Right kidney (tissue), 1 donor: Measurements from ENCODE around the gene COLGALT1.
"Not testable (repeated sequence)": the region's sequence is repeated elsewhere in the genome, so short reads cannot be mapped to it uniquely, and the experiment has no call there.

ENCODE experiments used
- DNase-seq: peaks from one replicate; pipeline ENCODE4 v3.0.0-alpha.2; 2016

The COLGALT1 gene

GRCh38 chr19:17557466-17557865 is 2.0 kb downstream of the COLGALT1 start:
- DNase-seq = no peak

GRCh38 chr19:17560205-17560595 is 4.8 kb downstream of the COLGALT1 start:
- DNase-seq = no peak

GRCh38 chr19:17562097-17562496 is 6.6 kb downstream of the COLGALT1 start:
- no peak for DNase-seq

GRCh38 chr19:17562561-17562960 is 7.1 kb downstream of the COLGALT1 start:
- DNase-seq = no peak

- no peak for DNase-seq
These were observed 9.3 kb downstream of the COLGALT1 start for GRCh38 chr19:17564781-17565180.

GRCh38 chr19:17565611-17566010 is 10.2 kb downstream of the COLGALT1 start:
- no peak for DNase-seq

- DNase-seq = no peak
These were observed 12.5 kb downstream of the COLGALT1 start for GRCh38 chr19:17567940-17568339.

GRCh38 chr19:17570291-17570690 is 14.8 kb downstream of the COLGALT1 start:
- not testable (repeated sequence) for DNase-seq

- no peak for DNase-seq
These were observed 15.3 kb downstream of the COLGALT1 start for GRCh38 chr19:17570791-17571190.

- no peak for DNase-seq
These were observed 17.2 kb downstream of the COLGALT1 start for GRCh38 chr19:17572638-17573037.

- DNase-seq = no peak
These were observed 20.7 kb downstream of the COLGALT1 start for GRCh38 chr19:17575871-17576757.

- DNase-seq = peak; percentile 15
These were observed 21.5 kb downstream of the COLGALT1 start for GRCh38 chr19:17576758-17577456.

GRCh38 chr19:17577457-17578097 is 22.1 kb downstream of the COLGALT1 start:
- DNase-seq = no peak

- no peak for DNase-seq
These were observed 24.3 kb downstream of the COLGALT1 start for GRCh38 chr19:17579661-17580244.

- DNase-seq = no peak
These were observed 25.2 kb downstream of the COLGALT1 start for GRCh38 chr19:17580470-17581144.

- DNase-seq = no peak
These were observed 25.9 kb downstream of the COLGALT1 start for GRCh38 chr19:17581211-17581874.

- no peak for DNase-seq
These were observed 27.2 kb downstream of the COLGALT1 start for GRCh38 chr19:17582613-17583012.

- no peak for DNase-seq
These were observed 28.7 kb downstream of the COLGALT1 start for GRCh38 chr19:17584132-17584531.

- DNase-seq = not testable (repeated sequence)
These were observed 29.9 kb downstream of the COLGALT1 start for GRCh38 chr19:17585395-17585794.

- no peak for DNase-seq
These were observed 35.4 kb downstream of the COLGALT1 start for GRCh38 chr19:17590866-17591265.

- DNase-seq = not testable (repeated sequence)
These were observed 38.8 kb downstream of the COLGALT1 start for GRCh38 chr19:17594296-17594695.

- not testable (repeated sequence) for DNase-seq
These were observed 42.6 kb downstream of the COLGALT1 start for GRCh38 chr19:17598063-17598462.
